K562 (cell line): ENCODE results near the gene BRD3OS. TPM values are rescaled to one million over a fixed set of nuclear protein-coding genes. Genes with fewer than 3 reads are reported as not detected.

ENCODE experiments used
- ATAC-seq: fragments of 200-7000 bp; cut with Tn5 transposase; 3 replicates; pipeline ENCODE4 v1.9.1; 2020; ENCODE audit warnings: moderate library complexity
- BruUV-seq: library from RNA; stranded (reverse); fragments of 400-500 nt; replicated peaks from 2 replicates; lab custom pipeline; 2021; lab: Mats Ljungman, UMichigan
- CTCF ChIA-PET: fragments of 300-600 bp; formaldehyde crosslinking; extraction: SDS; loops from one replicate; lab custom pipeline; 2021; ENCODE audit warnings: low intra/inter-chr PET ratio; lab: Yijun Ruan, JAX
- POLR2A ChIA-PET: fragments of 300-600, 350-650 bp; sonication (Branson Sonifier 250); formaldehyde crosslinking; extraction: SDS; loops from one replicate; lab custom pipeline; 2021; ENCODE audit warnings: antibody characterized with exemption, inconsistent platforms; lab: Yijun Ruan, JAX
- DNase-seq, 4 experiments: peaks; one replicate each; pipeline versions ENCODE4 v3.0.0 to v3.0.0-alpha.2; 2011 to 2018; ENCODE audit warnings: low spot score in 3 of 4, mixed read lengths in 3 of 4; ENCODE audit errors: extremely low read depth in 1 of 4
- FAIRE-seq: peaks from 2 replicates; lab custom pipeline; 2011; peaks lifted over from hg19 to GRCh38; lab: Jason Lieb, UNC
- H2AFZ ChIP-seq: 2 replicates; pipeline ENCODE4 v1.6.0; 2011; ENCODE audit warnings: low read depth, low read length, control low read depth, inconsistent platforms
- H3K27ac ChIP-seq: fragments of 200-600 bp; 3 replicates; pipeline ENCODE4 v1.8.0; 2011; ENCODE audit warnings: low read depth, mild to moderate bottlenecking, control low read depth, inconsistent platforms, low read length, moderate library complexity, mixed read lengths; ENCODE audit errors: extremely low read depth
- H3K27me3 ChIP-seq, 2 experiments: fragments of 300-600 bp in 1 of 2; 2 replicates in 1 of 2; 3 replicates in 1 of 2; pipeline versions ENCODE4 v1.6.0 to v1.8.0; 2011; ENCODE audit warnings: inconsistent platforms in 2 of 2, low read length in 2 of 2, mild to moderate bottlenecking in 1 of 2, mixed read lengths in 1 of 2, moderate library complexity in 1 of 2; ENCODE audit not compliant: control insufficient read depth in 2 of 2, insufficient read depth in 2 of 2
- H3K36me3 ChIP-seq: fragments of 300-600 bp; 3 replicates; pipeline ENCODE4 v1.8.0; 2011; ENCODE audit warnings: mild to moderate bottlenecking, low read length, inconsistent platforms; ENCODE audit not compliant: control insufficient read depth, insufficient read depth
- H3K4me1 ChIP-seq, 2 experiments: fragments of 200-600 bp in 1 of 2; replicated peaks in 1 of 2; 2 replicates in 1 of 2; 3 replicates in 1 of 2; pipeline versions ENCODE4 v1.5.1 to v1.8.0; 2011; ENCODE audit warnings: inconsistent platforms in 2 of 2, low read length in 2 of 2, mild to moderate bottlenecking in 1 of 2, mixed read lengths in 1 of 2, moderate library complexity in 1 of 2; ENCODE audit not compliant: control insufficient read depth in 2 of 2, insufficient read depth in 2 of 2
- H3K4me2 ChIP-seq: 2 replicates; pipeline ENCODE4 v1.6.1; 2011; ENCODE audit warnings: low read length, control low read depth, inconsistent platforms, mixed read lengths; ENCODE audit not compliant: insufficient read depth
- H3K4me3 ChIP-seq: fragments of 200-600 bp; sonication (generic), shearing (Covaris generic); 2 replicates; pipeline ENCODE4 v1.5.1; 2016; ENCODE audit warnings: control low read depth, inconsistent platforms
- H3K79me2 ChIP-seq: fragments of 200-600 bp; 3 replicates; pipeline ENCODE4 v1.8.0; 2011; ENCODE audit warnings: low read length, inconsistent platforms; ENCODE audit not compliant: control insufficient read depth, insufficient read depth
- H3K9ac ChIP-seq, 2 experiments: 2 replicates each; pipeline versions ENCODE4 v1.6.0 to v1.6.1; 2011; ENCODE audit warnings: low read depth in 2 of 2, low read length in 2 of 2, control low read depth in 1 of 2, inconsistent platforms in 1 of 2, mild to moderate bottlenecking in 1 of 2, mixed read lengths in 1 of 2; ENCODE audit not compliant: insufficient read depth in 1 of 2
- H3K9me1 ChIP-seq: one replicate; pipeline ENCODE4 v1.6.0; 2011; ENCODE audit warnings: inconsistent platforms, mild to moderate bottlenecking, low read length, moderate library complexity; ENCODE audit not compliant: control insufficient read depth, insufficient read depth
- H3K9me3 ChIP-seq: replicated peaks from 2 replicates; pipeline ENCODE4 v1.5.1; 2011; ENCODE audit warnings: low read depth, low read length, inconsistent platforms; ENCODE audit not compliant: control insufficient read depth, insufficient read depth
- H4K20me1 ChIP-seq: replicated peaks from 2 replicates; pipeline ENCODE4 v1.6.1; 2011; ENCODE audit warnings: low read length, inconsistent platforms, mixed read lengths; ENCODE audit not compliant: control insufficient read depth, insufficient read depth
- ARID2 ChIP-seq: fragments of 450-650 bp; IDR thresholded peaks from 2 replicates; pipeline ENCODE4 v1.6.1; 2017; ENCODE audit warnings: antibody characterized with exemption, mild to moderate bottlenecking
- CTBP1 ChIP-seq: fragments of 450-650 bp; IDR thresholded peaks from 2 replicates; pipeline ENCODE4 v1.6.1; 2016; ENCODE audit warnings: borderline replicate concordance
- CTCF ChIP-seq, 3 experiments: IDR thresholded peaks in 2 of 3; conservative IDR thresholded peaks in 1 of 3; 2 replicates each; pipeline ENCODE4 v1.5.1; 2011 to 2012; ENCODE audit warnings: low read length in 3 of 3, mild to moderate bottlenecking in 3 of 3, control low read depth in 2 of 3, improper control_type of control experiment in 1 of 3, inconsistent platforms in 1 of 3, low read depth in 1 of 3, mixed read lengths in 1 of 3, moderate library complexity in 1 of 3; ENCODE audit not compliant: insufficient read depth in 2 of 3
- DEAF1 ChIP-seq: fragments of 450-650 bp; formaldehyde crosslinking; IDR thresholded peaks from 2 replicates; pipeline ENCODE4 v1.4.0; 2020; ENCODE audit warnings: mild to moderate bottlenecking, moderate library complexity
- MAZ ChIP-seq, 2 experiments: fragments of 450-650 bp in 1 of 2; sonication (generic) in 1 of 2; formaldehyde crosslinking; IDR thresholded peaks in 1 of 2; conservative IDR thresholded peaks in 1 of 2; 2 replicates each; pipeline versions ENCODE4 v1.4.0 to v1.5.0; 2020; ENCODE audit warnings: mild to moderate bottlenecking in 1 of 2, missing genetic modification reagents in 1 of 2
- RAD51 ChIP-seq: fragments of 450-650 bp; IDR thresholded peaks from 2 replicates; pipeline ENCODE4 v1.7.1; 2016; ENCODE audit warnings: low read depth, mild to moderate bottlenecking, borderline replicate concordance
- SFPQ ChIP-seq: fragments of 200-400 bp; formaldehyde crosslinking; IDR thresholded peaks from 2 replicates; pipeline ENCODE4 v1.6.1; 2017; ENCODE audit warnings: mild to moderate bottlenecking, low read depth, low read length, moderate library complexity
- SMC3 ChIP-seq: conservative IDR thresholded peaks from 2 replicates; pipeline ENCODE4 v1.6.1; 2011; ENCODE audit warnings: low read depth, low read length, improper control_type of control experiment; ENCODE audit not compliant: insufficient read depth
- STAG1 ChIP-seq: sonication (generic); formaldehyde crosslinking; IDR thresholded peaks from 2 replicates; pipeline ENCODE4 v1.5.0; 2020; ENCODE audit warnings: missing genetic modification reagents, borderline replicate concordance
- TFAP4 ChIP-seq: sonication (generic); formaldehyde crosslinking; IDR thresholded peaks from 2 replicates; pipeline ENCODE4 v1.8.0; 2022; ENCODE audit warnings: missing genetic modification reagents, mild to moderate bottlenecking, moderate library complexity, borderline replicate concordance
- ZBTB7A ChIP-seq: IDR thresholded peaks from 2 replicates; pipeline ENCODE4 v1.6.1; 2011; ENCODE audit warnings: low read depth, mild to moderate bottlenecking, low read length, moderate library complexity, borderline replicate concordance; ENCODE audit not compliant: control insufficient read depth
- ZNF12 ChIP-seq: sonication (generic); formaldehyde crosslinking; IDR thresholded peaks from 2 replicates; pipeline ENCODE4 v1.4.0; 2020; ENCODE audit warnings: mild to moderate bottlenecking, missing genetic modification reagents
- ZNF121 ChIP-seq: sonication (generic); formaldehyde crosslinking; conservative IDR thresholded peaks from 2 replicates; pipeline ENCODE4 v1.8.0; 2022; ENCODE audit warnings: missing genetic modification reagents
- WGBS: fragments of 100-300 bp; shearing (Covaris generic); methylation state at CpG from one replicate; pipeline ENCODE4 v1.1.6; 2016; ENCODE audit warnings: low coverage, mixed read lengths; ENCODE audit not compliant: insufficient coverage; ENCODE audit errors: missing lambda C conversion rate; 5-methylcytosine and 5-hydroxymethylcytosine counted together
- in situ Hi-C: fragments of 300-500 bp; cut with MboI; formaldehyde crosslinking; loops from 4 replicates; pipeline ENCODE4 v1.15.0; 2018; ENCODE audit warnings: inconsistent platforms, mixed read lengths
- intact Hi-C: fragments of 100-400 bp; cut with micrococcal nuclease; formaldehyde crosslinking; loops from 2 replicates; pipeline ENCODE4 v1.14.2; 2022
- polyA plus RNA-seq, 8 experiments: library from polyadenylated mRNA; depleted of rRNA in 4 of 8; stranded (reverse) in 5 of 8; unstranded in 3 of 8; fragments of >200 nt; fragmentation: Nextera tagmentation in 2 of 8; fragmentation: Illumina TruSeq in 1 of 8; extraction: Ambion mirVana in 2 of 8; extraction: Trizol in 1 of 8; gene quantifications; 2 replicates each; pipeline versions ENCODE4 v1.2.1 to v1.2.3, GENCODE V29; 2011 to 2014; ENCODE audit warnings: inconsistent platforms in 1 of 8, missing spikeins in 1 of 8
- total RNA-seq, 7 experiments: library from RNA; depleted of rRNA in 6 of 7; stranded (reverse); fragments of >200 nt in 6 of 7; fragmentation: Illumina TruSeq in 2 of 7; extraction: Trizol in 2 of 7; gene quantifications; 2 replicates each; pipeline versions ENCODE4 v1.2.1 to v1.2.3, GENCODE V29; 2011 to 2021; ENCODE audit warnings: low replicate concordance in 1 of 7

Gene BRD3OS
- total and polyA plus RNA-seq, 9 of the 15 experiments (the other 6 are each of a cell fraction or from before 2014, with no cell fraction given): 1.1 to 8.7 (median 5.9) TPM

- Histone ChIP-seq H4K20me1 (peaks cover 17% of the 10 kb centered on the region), H3K27me3 (peaks cover 0 to 24% of the 10 kb centered on the region in 2 experiments; a peak in 2 of 5 replicates), H3K36me3 (no peaks in the 10 kb centered on the region), H3K4me3 (no peak overlapping the region), H3K27ac (no peak overlapping the region), H3K79me2 (no peaks in the 10 kb centered on the region), H3K9me1 (no peaks in the 10 kb centered on the region), H3K4me2 (no peak overlapping the region), H3K9me3 (no peaks in the 10 kb centered on the region), H3K4me1 (peaks cover 0 to 41% of the 10 kb centered on the region in 2 experiments; a peak in 3 of 5 replicates), H3K9ac (0 out of 4 replicates have a peak overlapping the region, but pooled peaks of 1 of the 2 experiments have one; percentile 17), H2AFZ (no peak overlapping the region)
- BruUV-seq: no TSS peak
- intact Hi-C loops: loop anchor here (1.0 kb wide), 2 partner anchors 105 to 201 kb away; no protein-coding TSS in a partner anchor
- DNase-seq (peak; percentile 80 to 84 (median 82)), FAIRE-seq (peak; percentile 72), ATAC-seq (peak; percentile 86)
- ChIA-PET CTCF (interaction anchor here (0.6 to 3.7 kb wide), 5 partner anchors 201 to 828 kb away, joined by 3 to 44 read pairs (median 4); no protein-coding TSS in a partner anchor), POLR2A (interaction anchor here (0.6 to 1.4 kb wide), 3 partner anchors 15 to 538 kb away, joined by 3 to 4 read pairs (median 3); no protein-coding TSS in a partner anchor)
- 0% methylated on average over 9 of the region's 11 CpGs for WGBS
- in situ Hi-C loops: loop anchor here (5.0 kb wide), 1 partner anchor 207 kb away; no protein-coding TSS in a partner anchor
- peak; percentile 97 for TF ChIP-seq STAG1 (CRISPR knock-in tag)
- peak; percentile 85; the same call in 1 of the 2 replicates for TF ChIP-seq ARID2
- TF ChIP-seq ZBTB7A: peak; percentile 57; the same call in 1 of the 2 replicates
- TF ChIP-seq MAZ (CRISPR knock-in tag; conservative IDR thresholded peaks at IDR 0.05 in 1 of 2, IDR thresholded peaks at IDR 0.05 in 1 of 2): peak in 1 of 2 experiments; percentile 26; a peak in 1 of 4 replicates
- peak; percentile 44; the same call in 1 of the 2 replicates for TF ChIP-seq TFAP4
- TF ChIP-seq SMC3: peak; percentile 98
- peak; percentile 45; the same call in 1 of the 2 replicates for TF ChIP-seq CTBP1
- TF ChIP-seq RAD51: no peak
- no peak for TF ChIP-seq SFPQ
- TF ChIP-seq ZNF121 (CRISPR knock-in tag): no peak
- peak; percentile 93 to 95 (median 93) for TF ChIP-seq CTCF (IDR thresholded peaks at IDR 0.05 in 2 of 3, conservative IDR thresholded peaks at IDR 0.05 in 1 of 3; ENCODE audit: insufficient read depth in 2 of 3, low read depth in 1 of 3, low read length in 3 of 3)
- peak; percentile 89 for TF ChIP-seq DEAF1
- no peak for TF ChIP-seq ZNF12 (CRISPR knock-in tag)
Observed at GRCh38 chr9:133994353-133995011, 30.8 kb upstream of the BRD3OS start.
